D341Med (cell line): ENCODE data around the gene EEF2K.

ENCODE experiments used
- DNase-seq: peaks from one replicate; pipeline ENCODE4 v3.0.0; 2012; ENCODE audit warnings: low spot score

The EEF2K gene

GRCh38 chr16:22317625-22318024, 111.5 kb downstream of the EEF2K start:
- DNase-seq: no peak

- peak; percentile 60 for DNase-seq
Measured at GRCh38 chr16:22318690-22319358, 112.7 kb downstream of the EEF2K start.

GRCh38 chr16:22320572-22321339, 114.7 kb downstream of the EEF2K start:
- no peak for DNase-seq

- peak; percentile 79 for DNase-seq
Measured at GRCh38 chr16:22321340-22322001, 115.4 kb downstream of the EEF2K start.

- no peak for DNase-seq
Measured at GRCh38 chr16:22322021-22322471, 116.0 kb downstream of the EEF2K start.

- DNase-seq: no peak
Measured at GRCh38 chr16:22322741-22323140, 116.7 kb downstream of the EEF2K start.

- no peak for DNase-seq
Measured at GRCh38 chr16:22323173-22323958, 117.3 kb downstream of the EEF2K start.

GRCh38 chr16:22323959-22324786, 118.1 kb downstream of the EEF2K start:
- no peak for DNase-seq

GRCh38 chr16:22324787-22325597, 118.9 kb downstream of the EEF2K start:
- no peak for DNase-seq

- DNase-seq: no peak
Measured at GRCh38 chr16:22325598-22326368, 119.7 kb downstream of the EEF2K start.

- DNase-seq: no peak
Measured at GRCh38 chr16:22326369-22326652, 120.2 kb downstream of the EEF2K start.

GRCh38 chr16:22326771-22327445, 120.8 kb downstream of the EEF2K start:
- DNase-seq: no peak

GRCh38 chr16:22327446-22327775, 121.3 kb downstream of the EEF2K start:
- DNase-seq: no peak

GRCh38 chr16:22328081-22328725, 122.1 kb downstream of the EEF2K start:
- no peak for DNase-seq

GRCh38 chr16:22329199-22329695, 123.2 kb downstream of the EEF2K start:
- no peak for DNase-seq

- DNase-seq: no peak
Measured at GRCh38 chr16:22330326-22330725, 124.2 kb downstream of the EEF2K start.

GRCh38 chr16:22333457-22333994, 127.4 kb downstream of the EEF2K start:
- DNase-seq: no peak

GRCh38 chr16:22335668-22336246, 129.7 kb downstream of the EEF2K start:
- no peak for DNase-seq
